DMS53 treated with DMSO at 0.1 percent for 48 hours (cell line): ENCODE results near the gene CCL2.
"Not testable (repeated sequence)": the region's sequence is repeated elsewhere in the genome, so short reads cannot be mapped to it uniquely, and the experiment has no call there.

Experiments
- DNase-seq: peaks from one replicate; lab custom pipeline; 2025; ENCODE audit not compliant: unreplicated experiment; lab: John Stamatoyannopoulos, UW

The CCL2 gene

GRCh38 chr17:34254651-34255380 lies at the start of gene CCL2:
TSS of gene CCL2 (plus strand) at chr17:34255285. CDS start at chr17:34255350, 65 bp downstream.
- DNase-seq, result no peak

GRCh38 chr17:34205401-34205800 lies 49.7 kb upstream of the CCL2 start:
- no peak for DNase-seq

- DNase-seq, result no peak
These were observed 48.5 kb upstream of the CCL2 start for GRCh38 chr17:34206569-34206968.

- no peak for DNase-seq
These were observed 47.5 kb upstream of the CCL2 start for GRCh38 chr17:34207572-34207971.

GRCh38 chr17:34218748-34219147 lies 36.3 kb upstream of the CCL2 start:
- no peak for DNase-seq

- DNase-seq, result no peak
These were observed 35.7 kb upstream of the CCL2 start for GRCh38 chr17:34219405-34219804.

GRCh38 chr17:34220045-34220751 lies 34.9 kb upstream of the CCL2 start:
- DNase-seq, result no peak

GRCh38 chr17:34220752-34221395 lies 34.2 kb upstream of the CCL2 start:
- DNase-seq, result no peak

- DNase-seq, result no peak
These were observed 33.7 kb upstream of the CCL2 start for GRCh38 chr17:34221411-34221810.

GRCh38 chr17:34222722-34223497 lies 32.2 kb upstream of the CCL2 start:
- DNase-seq, result no peak

GRCh38 chr17:34225046-34225445 lies 30.0 kb upstream of the CCL2 start:
- no peak for DNase-seq

- DNase-seq, result no peak
These were observed 28.9 kb upstream of the CCL2 start for GRCh38 chr17:34226011-34226743.

- no peak for DNase-seq
These were observed 28.4 kb upstream of the CCL2 start for GRCh38 chr17:34226744-34227034.

- DNase-seq, result not testable (repeated sequence)
These were observed 27.8 kb upstream of the CCL2 start for GRCh38 chr17:34227293-34227692.

- DNase-seq, result no peak
These were observed 27.4 kb upstream of the CCL2 start for GRCh38 chr17:34227707-34228106.

- no peak for DNase-seq
These were observed 26.3 kb upstream of the CCL2 start for GRCh38 chr17:34228781-34229180.

- DNase-seq, result no peak
These were observed 24.7 kb upstream of the CCL2 start for GRCh38 chr17:34230342-34230741.

GRCh38 chr17:34234616-34235015 lies 20.5 kb upstream of the CCL2 start:
- no peak for DNase-seq

GRCh38 chr17:34235389-34236028 lies 19.6 kb upstream of the CCL2 start:
- no peak for DNase-seq

GRCh38 chr17:34236281-34236892 lies 18.7 kb upstream of the CCL2 start:
- DNase-seq, result no peak
